ENCODE measurements around the gene AMPH. TPM values are rescaled to one million over a fixed set of nuclear protein-coding genes. Genes with fewer than 3 reads are reported as not detected.
A peak's percentile ranks its signal among the peaks of the same experiment; 100 is the strongest.

AMPH gene
- total RNA-seq (2014; rRNA removed; shearing (Covaris generic); ENCODE audit: low replicate concordance) = not detected in 2 replicates

DNA sequence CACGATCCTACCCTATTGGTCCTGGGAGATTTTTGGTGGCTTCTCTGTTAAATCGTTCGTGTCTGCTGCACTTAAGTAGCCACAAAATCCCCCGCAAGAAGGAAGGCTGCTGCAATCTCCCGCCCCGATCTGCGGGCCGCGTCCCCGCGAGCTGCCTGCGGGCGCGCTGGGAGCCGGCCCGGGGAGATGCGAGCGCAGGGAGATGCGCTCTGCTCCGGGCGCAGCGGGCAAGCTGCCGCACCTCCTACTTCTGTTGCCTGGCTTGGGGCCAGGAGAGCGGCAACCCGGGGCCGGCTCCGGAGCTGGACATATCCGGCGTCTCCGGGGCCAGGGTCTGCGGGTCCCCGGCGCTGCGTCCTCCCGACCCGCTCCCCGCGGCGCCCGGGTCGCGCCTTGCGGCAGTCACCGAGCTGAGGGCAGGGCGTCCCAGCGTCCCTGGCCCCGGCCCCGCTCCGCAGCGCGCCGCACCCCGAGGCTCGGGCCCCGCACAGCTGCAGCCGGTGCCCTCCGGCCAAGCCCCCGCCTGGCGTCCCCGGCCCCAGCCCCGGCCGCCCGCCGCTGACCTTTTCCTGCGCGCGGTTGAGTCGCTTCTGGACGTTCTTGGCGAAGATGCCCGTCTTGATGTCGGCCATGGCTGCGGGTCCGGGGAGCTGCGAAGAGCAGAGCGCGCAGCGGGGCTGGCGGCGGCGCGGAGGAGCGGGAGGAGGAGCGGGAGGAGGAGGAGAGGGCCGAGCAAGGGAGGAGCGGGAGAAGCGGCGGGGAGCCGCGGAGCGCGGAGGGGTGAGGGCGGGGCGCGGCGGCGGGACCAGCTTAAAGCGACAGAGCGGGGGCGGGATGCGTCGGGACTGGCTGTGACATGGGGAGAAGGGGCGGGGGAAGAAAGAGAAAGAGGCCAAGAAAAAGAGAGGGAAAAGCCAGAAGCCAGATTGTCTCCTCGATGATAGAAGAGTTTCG, at the start of gene AMPH:
TSS of gene AMPH (minus strand) at position 654 of the 954 bp plus-strand sequence. CDS start at position 632, 22 bp downstream.
- in situ Hi-C loops (cut with HindIII; ENCODE audit: low pct_unique_long_range_greater_than_20kb, low sequenced_read_pairs) = no loop called here
- peak; percentile 34 for DNase-seq (ENCODE audit: low read depth)

DNA sequence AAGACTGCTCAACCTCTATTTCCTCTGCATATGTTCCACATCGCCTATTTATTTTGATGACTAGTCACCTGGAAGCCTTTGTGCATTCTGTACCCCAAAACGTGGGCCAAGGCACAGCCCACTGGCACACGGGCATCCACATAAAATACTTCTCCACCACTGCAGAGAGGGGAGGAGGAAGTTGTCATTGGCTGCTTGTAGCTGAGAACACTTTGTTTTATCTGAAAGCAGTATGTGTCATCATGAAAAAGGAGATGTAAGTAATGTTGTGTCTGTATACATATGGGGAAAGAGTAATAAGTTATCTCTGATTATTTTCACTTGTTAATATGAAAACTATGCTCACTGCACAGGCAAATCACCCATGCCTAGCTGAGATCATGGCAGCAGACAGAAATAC, 48.2 kb upstream of the AMPH start:
- in situ Hi-C loops (cut with HindIII; ENCODE audit: low pct_unique_long_range_greater_than_20kb, low sequenced_read_pairs) = no loop called here
- DNase-seq (ENCODE audit: low read depth) = no peak

DNA sequence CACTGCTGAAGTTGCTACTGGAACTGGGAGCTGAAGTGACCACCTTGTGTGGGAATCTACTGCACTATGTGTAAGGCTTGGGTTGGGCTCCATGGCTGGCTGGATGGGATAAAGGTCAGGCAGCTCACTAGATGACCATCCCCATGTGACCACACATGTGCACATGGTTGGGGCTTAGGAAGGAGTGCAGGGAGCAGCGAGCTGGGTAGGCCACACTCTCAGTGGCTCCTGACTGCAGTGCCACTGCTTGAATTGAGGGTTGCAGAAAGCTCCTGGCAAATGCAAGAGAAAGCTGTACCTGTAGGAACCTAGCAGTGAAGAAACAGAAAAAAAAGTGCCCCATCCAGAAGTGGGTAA, 47.5 kb upstream of the AMPH start:
- in situ Hi-C loops (cut with HindIII; ENCODE audit: low pct_unique_long_range_greater_than_20kb, low sequenced_read_pairs) = no loop called here
- DNase-seq (ENCODE audit: low read depth) = no peak

DNA sequence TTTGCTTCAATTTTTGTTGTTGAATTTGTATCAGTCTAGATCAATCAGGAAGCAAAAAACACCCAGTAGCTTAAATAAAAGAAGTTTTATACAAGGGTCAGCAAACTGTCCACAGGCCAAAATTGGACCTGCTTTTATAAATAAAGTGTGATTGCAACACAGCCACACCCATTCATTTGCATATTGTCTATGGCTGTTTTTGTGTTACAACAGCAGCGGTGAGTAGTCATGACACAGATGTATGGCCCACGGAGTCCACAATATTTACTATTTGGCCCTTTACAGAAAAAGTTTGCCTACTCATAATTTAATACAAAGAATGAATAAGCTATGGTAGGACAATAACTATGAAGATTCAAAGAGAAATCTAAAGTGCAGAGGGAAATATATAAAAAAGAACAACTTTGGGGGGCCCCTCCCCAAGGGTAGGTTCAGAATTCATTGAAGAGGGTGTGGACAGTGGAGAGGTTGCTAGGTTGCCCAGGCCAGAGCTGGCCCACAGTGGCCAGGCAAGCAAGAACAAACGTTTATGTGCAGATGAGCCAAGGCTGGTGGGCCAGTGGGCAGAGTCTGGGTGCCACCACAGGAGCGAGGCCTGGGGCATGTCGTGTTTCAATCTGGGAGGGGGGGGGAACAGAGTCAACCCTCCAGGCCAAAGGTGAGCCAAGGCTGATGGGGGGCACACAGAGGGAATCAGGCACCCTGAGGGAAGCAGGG, 47.0 kb upstream of the AMPH start:
- DNase-seq (ENCODE audit: low read depth) = no peak
- in situ Hi-C loops (cut with HindIII; ENCODE audit: low pct_unique_long_range_greater_than_20kb, low sequenced_read_pairs) = no loop called here

DNA sequence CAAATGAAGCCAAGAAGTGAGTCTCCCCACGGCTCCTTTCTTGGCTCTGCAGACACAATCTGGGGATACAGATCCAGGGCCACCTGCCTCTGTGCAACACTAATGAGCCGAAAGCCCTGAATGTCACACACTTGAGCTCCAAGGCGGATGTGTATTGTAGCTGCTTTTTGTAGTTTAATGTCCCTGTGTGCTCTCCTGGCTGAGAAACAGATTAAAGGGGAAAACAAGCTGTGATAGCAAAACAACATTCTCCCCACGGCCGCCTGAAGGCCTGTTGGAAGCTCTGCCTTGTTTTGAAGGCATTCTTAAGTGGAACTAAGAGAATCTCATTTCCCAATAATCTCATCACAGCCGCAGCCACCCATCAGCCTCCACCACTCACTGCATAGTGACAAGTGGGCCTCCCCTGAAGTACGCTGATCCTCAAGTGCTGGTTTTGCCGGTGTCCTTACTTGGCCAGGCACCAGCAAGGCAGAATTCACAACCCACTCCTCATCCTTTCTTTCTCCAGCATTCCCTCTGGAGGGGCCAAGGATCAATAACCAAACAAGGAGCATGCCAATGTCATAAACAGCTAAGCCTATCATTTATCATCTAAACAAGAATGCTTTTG, 44.4 kb upstream of the AMPH start:
- in situ Hi-C loops (cut with HindIII; ENCODE audit: low pct_unique_long_range_greater_than_20kb, low sequenced_read_pairs) = no loop called here
- DNase-seq (ENCODE audit: low read depth) = no peak

DNA sequence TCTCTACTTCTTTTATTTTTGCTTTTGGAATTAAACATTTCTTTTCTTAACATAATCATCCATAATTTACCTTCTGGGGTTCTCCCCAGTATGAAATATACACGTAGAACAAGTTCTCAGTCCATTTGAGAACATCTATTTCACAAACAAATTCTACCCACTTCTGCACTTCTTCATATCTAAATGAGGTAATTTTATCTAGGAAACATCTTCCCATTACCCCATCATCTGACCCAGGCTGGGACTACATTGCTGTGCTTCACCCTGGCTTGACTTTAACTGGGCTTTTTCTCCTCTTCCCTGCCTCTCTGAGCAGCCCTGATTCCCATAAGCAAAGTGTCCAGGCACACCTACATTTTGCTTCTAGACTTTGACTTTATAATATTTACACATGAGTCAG, 43.3 kb upstream of the AMPH start:
- in situ Hi-C loops (cut with HindIII; ENCODE audit: low pct_unique_long_range_greater_than_20kb, low sequenced_read_pairs) = no loop called here
- no peak for DNase-seq (ENCODE audit: low read depth)

DNA sequence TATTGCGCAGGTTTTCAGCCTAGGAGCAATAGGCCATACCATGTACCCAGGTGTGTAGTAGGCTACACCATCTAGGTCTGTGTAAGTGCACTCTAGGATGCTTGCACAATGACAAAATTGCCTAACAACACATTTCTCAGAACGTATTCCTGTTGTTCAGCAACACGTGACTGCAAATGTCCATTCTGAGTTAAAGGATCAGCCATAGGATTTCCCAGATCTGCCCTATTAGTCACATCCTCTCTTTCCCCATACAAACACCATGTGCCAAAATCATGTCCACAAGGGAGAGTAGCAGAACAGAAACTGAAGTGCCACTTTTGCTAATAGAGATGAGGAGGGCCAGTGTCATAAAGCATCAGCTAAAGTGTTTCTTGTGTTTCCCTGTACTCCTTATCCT, 42.6 kb upstream of the AMPH start:
- no peak for DNase-seq (ENCODE audit: low read depth)
- in situ Hi-C loops (cut with HindIII; ENCODE audit: low pct_unique_long_range_greater_than_20kb, low sequenced_read_pairs) = no loop called here

DNA sequence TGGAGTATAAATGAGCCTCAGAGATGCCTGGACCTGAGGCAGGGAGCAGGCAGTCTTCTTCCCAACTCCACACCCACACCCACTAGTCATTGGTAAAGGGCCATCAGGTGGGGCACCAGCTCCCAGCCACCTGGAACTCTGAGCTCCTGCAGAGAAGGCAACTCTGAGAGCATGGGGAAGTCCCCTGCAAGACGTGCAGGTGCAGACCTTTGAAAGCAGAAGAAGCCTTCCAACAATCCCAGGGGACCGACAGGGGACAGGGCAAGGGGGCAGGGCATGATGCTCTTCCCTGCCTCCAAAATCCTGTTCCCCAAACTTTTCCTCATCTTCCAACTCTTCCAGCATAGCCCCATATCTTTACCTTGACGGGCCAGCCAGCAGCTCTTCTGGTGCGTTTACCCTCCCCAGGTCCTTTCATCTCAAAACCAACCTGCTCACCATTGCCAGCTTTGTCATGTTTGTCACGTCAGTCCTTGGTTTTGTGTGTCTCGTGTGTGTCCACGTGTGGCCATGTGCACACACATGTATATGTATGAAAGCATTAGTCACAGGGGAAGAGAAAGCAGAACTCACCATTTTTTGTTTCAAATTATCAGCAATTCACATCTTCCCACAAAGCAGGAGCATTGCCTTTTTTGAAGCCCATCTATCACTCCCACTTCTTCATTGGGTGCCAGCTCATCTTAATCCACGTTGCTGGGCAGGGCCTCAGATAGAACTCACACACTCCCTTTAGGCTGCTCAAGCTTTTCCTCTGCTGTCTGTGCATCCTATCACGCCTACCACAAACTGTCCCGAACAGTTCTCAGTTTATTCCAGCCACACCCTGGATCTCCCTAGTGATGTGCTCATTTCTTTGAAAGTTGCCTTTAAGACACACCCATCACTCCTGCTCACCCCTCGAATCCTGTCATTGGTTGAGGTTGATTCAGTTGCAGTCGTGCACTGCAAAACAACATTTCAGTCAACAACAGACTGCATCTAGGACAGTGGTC, 41.0 kb upstream of the AMPH start:
- no peak for DNase-seq (ENCODE audit: low read depth)
- in situ Hi-C loops (cut with HindIII; ENCODE audit: low pct_unique_long_range_greater_than_20kb, low sequenced_read_pairs) = no loop called here

DNA sequence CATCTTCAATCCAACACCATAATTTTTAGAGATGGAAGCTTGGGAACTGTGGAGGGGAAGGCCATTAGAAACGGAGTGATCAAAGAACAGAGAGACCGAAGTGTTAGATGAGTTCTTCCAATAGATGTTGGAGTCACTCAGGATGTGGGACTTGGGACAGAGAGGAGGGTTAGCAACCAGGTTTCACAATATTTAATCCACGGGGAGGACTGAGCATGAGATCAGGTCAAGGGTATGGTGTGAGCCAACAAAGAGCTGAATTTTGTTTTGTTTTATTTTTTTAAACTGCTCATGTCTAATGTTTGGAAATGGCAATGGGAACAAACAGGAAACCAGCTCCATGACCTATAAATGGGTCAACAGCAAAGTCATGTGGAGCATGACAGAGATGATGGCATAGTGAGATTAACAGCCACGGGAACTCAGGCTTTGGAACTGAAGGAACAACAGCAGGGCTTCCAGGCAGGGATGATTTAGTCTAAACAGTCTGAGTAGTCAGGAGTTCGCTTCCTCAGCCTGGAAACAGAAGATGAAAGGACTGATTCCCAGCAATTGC, 38.9 kb upstream of the AMPH start:
- DNase-seq (ENCODE audit: low read depth) = no peak
- in situ Hi-C loops (cut with HindIII; ENCODE audit: low pct_unique_long_range_greater_than_20kb, low sequenced_read_pairs) = no loop called here

DNA sequence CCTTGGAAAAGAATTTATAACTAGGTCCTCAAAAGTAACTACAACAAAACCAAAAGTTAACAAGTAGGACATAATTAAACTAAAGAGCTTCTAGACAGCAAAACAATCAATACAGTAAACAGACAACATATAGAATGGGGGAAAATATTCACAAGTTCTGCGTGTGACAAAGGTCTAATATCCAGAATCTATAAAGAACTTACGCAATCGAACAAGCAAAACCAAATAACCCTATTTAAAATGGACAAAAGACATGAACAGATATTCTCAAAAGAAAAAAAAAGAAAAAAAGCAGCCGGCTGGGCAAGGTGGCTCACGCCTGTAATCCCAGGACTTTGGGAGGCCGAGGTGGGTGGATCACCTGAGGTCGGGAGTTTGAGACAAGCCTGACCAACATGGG, 33.8 kb upstream of the AMPH start:
- no peak for DNase-seq (ENCODE audit: low read depth)
- in situ Hi-C loops (cut with HindIII; ENCODE audit: low pct_unique_long_range_greater_than_20kb, low sequenced_read_pairs) = no loop called here

DNA sequence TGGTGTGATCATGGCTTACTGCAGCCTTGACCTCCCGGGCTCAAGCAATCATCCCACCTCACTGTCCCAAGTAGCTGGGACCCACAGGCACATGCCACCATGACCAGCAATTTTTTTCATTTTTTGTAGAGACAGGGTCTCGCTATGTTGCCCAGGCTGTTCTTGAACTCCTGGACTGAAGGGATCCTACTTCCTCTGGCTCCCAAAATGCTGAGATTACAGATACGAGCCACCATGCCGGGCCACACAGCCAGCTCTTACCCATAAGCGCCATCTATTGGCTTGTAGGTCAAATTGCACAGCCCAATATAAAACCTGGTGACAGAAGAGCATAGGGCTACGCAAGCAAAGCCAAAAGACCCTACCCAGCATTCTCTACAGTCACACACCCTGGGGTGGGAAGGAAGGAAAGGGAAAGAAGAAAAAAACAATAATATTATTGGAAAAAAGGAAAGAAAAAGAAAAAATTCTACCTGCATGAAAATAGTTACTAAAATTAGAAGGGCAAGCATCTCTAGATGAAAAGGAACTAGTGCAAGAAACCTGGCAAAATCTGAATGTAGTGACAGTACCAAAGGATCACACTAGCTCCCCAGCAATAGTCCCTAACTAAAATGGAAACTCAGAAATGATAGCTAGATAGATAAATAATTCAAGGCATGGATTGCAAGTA, 29.4 kb upstream of the AMPH start:
- DNase-seq (ENCODE audit: low read depth) = peak; percentile 24
- in situ Hi-C loops (cut with HindIII; ENCODE audit: low pct_unique_long_range_greater_than_20kb, low sequenced_read_pairs) = no loop called here

DNA sequence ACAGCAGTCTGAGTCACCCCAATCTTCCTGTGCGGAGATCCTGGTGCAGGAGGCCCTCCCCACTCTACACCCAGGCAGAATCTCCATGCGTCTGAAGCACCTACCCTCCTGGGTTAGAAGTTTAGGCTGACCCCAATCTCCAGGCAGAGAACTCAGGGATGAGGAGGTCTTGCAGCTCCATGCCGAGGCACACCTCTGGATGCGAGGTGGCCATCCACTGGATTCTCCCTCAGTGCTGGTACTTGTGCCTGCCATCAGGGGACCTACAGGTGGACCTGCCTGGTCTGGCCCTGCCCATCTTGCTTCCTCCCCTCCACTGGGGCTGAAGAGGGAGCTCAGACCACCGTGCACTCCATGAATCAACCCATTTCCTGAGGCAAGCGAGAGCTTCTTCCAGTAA, 28.8 kb upstream of the AMPH start:
- DNase-seq (ENCODE audit: low read depth) = no peak
- in situ Hi-C loops (cut with HindIII; ENCODE audit: low pct_unique_long_range_greater_than_20kb, low sequenced_read_pairs) = no loop called here

DNA sequence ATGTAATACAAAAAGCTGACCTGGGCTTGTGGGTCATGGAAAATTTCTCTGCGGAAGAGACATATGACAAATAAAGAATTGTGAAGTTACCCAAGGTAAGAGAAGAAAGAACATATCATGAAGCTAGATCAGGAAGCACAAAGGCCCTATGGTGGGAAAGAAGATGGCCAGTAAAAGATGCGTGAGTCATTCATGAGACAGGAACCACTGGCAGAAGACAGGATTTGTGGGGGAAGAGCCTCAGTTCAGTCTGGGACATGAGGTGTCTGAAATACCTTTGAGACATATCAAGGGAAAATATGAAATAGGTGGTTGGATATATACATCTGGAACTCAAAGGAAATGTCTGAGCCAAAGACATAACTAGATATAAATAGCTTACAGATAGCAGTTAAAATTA, 27.7 kb upstream of the AMPH start:
- in situ Hi-C loops (cut with HindIII; ENCODE audit: low pct_unique_long_range_greater_than_20kb, low sequenced_read_pairs) = no loop called here
- DNase-seq (ENCODE audit: low read depth) = no peak

DNA sequence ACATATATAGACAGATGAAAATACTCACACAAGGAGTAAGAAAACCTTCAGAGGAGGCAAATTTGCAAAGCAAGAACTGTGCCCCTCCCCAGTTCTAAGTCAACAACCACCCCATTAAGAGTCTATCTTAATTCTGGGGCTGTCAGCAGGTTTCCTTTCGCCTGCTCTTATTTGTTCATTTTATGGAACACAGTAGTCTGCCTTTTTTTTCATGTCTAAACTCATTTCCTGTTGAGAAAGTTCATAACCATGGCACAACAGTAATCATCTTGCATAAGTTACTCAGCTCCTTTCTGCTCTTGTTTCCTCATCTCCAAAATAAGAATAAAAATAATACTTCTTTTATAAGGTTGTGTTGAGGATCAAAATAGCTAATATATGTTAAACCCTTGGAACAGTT, 25.8 kb upstream of the AMPH start:
- DNase-seq (ENCODE audit: low read depth) = no peak
- in situ Hi-C loops (cut with HindIII; ENCODE audit: low pct_unique_long_range_greater_than_20kb, low sequenced_read_pairs) = no loop called here

DNA sequence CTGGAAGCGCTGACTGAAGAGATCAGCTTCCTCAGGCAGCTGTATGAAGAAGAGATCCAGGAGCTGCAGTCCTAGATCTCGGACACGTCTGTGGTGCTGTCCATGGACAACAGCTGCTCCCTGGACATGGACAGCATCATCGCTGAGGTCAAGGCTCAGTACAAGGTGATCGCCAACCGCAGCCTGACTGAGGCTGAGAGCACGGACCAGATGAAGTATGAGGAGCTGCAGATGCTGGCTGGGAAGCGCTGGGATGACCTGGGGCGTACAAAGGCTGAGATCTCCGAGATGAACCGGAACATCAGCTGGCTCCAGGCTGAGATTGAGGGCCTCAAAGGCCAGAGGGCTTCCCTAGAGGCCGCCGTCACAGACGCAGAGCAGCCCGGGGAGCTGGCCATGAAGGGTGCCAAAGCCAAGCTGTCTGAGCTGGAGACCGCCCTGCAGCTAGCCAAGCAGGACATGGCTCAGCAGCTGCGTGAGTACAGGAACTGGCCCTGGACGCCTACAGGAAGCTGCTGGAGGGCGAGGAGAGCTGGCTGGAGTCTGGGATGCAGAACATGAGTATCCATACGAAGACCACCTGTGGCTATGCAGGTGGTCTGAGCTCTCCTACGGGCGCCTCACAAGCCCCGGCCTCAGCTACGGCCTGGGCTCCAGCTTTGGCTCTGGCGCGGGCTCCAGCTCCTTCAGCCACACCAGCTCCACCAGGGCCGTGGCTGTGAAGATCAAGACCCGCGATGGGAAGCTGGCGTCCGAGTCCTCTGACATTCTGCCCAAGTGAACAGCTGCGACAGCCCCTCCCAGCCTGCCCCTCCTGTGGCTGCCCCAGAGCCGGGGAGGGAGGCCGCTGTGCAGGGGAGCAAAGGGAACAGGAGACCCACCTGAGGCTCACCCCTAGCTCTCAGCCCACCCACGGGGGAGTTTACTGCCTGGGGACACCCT, 24.9 kb upstream of the AMPH start:
- in situ Hi-C loops (cut with HindIII; ENCODE audit: low pct_unique_long_range_greater_than_20kb, low sequenced_read_pairs) = no loop called here
- DNase-seq (ENCODE audit: low read depth) = no peak

DNA sequence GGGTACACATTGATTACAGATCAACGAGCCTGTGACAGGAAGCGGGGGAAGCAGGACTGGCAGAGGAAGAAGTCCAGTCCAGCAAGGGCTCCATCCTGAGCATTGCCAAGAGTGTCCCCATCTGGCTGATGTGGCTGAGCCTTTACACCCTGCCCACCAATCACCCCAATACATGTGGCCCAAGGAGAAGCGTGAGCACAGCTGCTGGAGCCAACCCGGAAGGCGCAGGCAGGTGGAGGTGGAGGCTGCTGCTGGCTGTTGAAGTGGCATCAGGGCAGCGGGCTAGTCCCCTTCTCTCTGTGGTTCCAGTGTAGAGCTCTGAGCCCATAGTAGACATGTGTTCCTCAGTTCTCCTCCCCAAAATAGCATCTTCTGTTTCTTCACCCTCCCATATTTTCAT, 6.8 kb upstream of the AMPH start:
- no peak for DNase-seq (ENCODE audit: low read depth)
- in situ Hi-C loops (cut with HindIII; ENCODE audit: low pct_unique_long_range_greater_than_20kb, low sequenced_read_pairs) = no loop called here
